Stimulated activated CD4-positive, alpha-beta T cell treated with anti-CD3 and anti-CD28 coated beads, Interleukin-1b, Interleukin-23, amount 100 ng/mL, for 4 hours (primary cell): ENCODE data around the gene PRMT7.

Experiments
- DNase-seq, 2 donors: peaks; one replicate each; pipeline ENCODE4 v3.0.0-alpha.2; 2020; ENCODE audit warnings: low read depth in 2 of 2

PRMT7 gene

DNA sequence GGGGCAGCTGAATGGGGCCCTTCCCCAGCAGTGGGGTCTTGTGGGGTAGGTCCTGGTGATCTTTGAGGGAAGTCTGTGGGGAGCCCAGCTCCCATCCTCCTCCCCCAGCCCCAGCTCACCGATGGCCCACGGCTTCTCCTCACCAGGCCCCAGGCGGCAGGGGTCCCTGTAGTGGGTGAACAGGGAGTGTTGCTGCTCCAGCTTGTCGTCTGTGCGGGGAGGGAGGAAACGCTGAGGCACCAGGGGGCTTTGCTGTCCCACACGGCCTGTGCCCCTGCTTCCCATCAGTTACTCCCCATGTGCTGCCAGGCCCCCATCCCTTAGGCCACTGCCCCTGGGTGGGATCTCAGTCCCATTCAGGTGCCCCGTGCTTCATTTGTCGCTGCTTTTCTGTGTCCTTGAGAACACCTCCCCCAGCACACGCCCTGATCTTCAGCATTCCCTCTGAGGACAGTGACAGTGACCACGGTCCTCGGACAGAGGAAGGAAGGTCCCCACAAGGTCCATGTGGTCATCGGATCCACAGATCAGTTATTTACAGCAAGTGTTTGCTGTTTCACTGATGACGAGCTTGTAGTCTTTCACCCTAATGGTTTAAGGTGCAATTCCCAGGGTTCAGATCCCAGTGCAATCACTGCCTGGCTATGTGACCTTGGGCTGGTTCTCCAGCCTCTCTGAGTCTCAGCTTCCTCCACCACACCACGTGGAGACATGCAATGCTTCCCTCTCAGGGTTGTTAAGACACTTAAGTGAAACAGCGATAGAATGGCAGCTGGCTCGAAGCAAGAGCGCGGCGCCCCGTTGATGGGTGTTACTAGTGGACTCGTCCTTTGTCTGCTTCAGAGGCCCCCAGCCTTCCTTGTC lies 53.1 kb downstream of the PRMT7 start:
- DNase-seq = no peak

DNA sequence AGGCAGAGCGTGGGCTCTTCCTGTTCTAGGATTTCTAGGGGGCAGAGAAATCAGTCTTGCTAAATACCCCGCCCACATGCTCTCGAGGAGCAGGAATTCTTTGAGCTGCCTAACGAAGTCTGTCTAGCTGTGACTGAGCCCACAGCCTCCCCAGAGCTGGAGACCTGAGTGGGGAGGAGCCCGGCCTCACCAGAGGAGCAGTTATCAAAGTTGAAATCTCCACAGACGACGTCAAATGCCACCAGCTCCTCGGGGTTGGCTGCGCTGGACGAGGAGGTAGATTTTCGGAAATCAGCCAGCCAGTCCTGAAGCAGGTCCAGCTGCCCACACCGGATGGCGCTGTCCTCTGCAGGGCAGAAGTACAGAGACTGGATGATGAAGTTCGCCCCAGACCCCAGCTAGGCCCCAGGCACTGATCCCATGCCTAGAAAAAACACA lies 53.8 kb downstream of the PRMT7 start:
- DNase-seq = no peak

DNA sequence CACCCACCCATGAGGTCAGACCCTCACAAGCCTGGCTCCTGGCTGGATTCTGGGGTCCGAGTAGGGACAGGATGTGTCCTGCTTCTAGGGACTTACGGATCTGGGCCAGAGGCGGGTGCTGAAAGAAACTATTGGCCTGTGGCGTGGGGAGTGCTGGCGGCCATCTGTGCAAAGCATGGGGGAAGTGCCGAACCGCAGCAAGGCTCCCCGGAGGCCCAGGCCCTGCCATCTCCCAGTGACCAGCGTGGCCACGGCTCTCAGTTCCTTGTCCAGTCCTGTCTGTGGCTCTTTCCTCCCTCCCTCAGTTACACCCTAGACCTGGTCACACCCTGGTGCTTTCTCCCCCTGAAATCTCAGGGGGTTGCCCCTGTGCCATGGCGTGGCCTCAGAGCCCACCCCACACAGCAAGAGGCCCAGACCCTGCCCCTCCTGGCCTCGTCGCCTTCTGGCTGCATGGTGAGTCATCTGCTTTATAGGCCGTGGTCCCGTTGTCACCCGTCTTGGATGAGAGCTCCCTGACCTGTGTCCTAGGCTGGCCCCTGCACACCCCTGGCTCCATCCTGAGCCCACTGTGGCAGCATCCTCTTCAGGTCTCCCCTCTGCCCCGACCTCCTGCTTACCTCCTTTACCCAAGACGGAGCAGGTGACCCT lies 54.5 kb downstream of the PRMT7 start:
- DNase-seq = no peak

GRCh38 chr16:68366062-68366461 lies 55.2 kb downstream of the PRMT7 start:
- DNase-seq = no peak

DNA sequence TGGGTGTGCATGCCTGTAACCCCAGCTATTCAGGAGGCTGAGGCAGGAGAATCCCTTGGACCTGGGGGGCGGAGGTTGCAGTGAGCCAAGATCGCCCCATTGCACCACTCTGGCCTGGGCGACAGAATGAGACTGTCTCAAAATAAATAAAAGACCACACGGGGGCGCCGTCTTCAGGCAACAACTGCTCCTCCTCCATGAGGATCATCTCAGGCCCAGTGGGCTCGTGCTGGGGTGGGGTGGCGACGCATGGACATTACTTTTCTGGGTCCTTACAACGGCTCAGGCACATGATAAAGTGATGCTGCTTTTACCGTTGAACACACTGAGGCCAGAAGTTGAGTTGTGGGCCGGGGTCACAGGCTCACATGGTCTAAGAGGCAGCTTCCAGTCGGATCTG lies 56.2 kb downstream of the PRMT7 start:
- DNase-seq = peak in 1 of 2 donors; percentile 21

DNA sequence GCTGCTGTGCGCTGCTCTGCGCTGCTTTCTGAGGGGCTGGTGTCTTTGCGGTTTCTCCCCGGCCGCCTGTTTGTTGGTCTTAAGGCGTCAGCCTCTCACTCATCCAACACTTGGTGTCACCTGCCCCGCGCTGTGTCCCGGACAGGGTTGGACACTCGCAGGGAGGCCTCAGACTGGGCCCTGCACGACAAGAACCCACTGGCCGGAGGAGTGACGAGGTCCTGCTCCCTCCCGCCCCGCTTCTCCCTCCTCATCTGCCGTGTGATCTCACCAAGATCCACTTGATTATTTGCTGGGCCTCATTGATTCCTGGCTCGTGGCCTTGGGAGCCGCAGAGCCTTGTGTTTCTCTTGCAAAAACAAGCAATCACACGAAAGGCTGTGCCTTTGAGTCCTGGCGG lies 56.6 kb downstream of the PRMT7 start:
- no peak for DNase-seq

DNA sequence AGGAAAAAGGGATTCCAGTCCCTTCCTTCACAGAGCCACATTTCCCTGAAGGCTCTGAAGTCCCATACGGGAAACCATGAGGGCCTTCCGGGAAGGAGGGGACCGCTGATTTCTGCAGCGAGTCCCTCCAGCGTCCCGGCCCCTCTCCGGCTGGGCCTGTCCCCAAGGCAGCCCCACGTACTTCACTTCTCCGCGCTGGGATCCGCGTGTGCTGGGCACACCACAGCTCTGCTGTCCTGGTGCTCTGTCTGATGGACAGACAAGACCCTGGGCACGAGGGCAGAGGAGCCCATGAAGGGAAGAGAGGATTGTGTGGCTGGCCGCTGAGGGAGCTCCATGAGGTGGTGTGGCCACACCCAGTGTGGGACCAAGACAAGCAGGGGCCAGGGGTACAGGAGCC lies 57.1 kb downstream of the PRMT7 start:
- no peak for DNase-seq

- DNase-seq = no peak
These were observed 57.6 kb downstream of the PRMT7 start for GRCh38 chr16:68368301-68368888.

DNA sequence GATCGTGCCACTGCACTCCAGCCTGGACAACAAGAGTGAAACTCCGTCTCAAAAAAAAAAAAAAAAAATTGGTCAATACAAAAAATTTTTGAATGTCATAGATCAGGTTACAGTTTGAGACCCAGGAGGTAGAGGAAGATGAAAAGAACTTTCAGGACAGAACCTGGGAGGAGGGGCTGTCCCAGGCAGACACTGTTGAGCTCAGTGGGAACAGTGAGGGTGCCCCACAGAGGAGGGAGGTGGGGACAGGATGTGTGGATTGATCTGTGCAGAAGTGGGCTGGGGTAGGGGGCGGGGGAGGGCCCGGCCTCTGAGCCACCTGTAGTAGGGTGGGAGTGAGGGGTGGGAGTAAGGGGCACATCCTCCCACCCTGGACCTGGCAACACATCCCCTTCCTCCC lies 58.3 kb downstream of the PRMT7 start:
- DNase-seq = no peak

GRCh38 chr16:68369697-68370580 lies 59.1 kb downstream of the PRMT7 start:
- no peak for DNase-seq

DNA sequence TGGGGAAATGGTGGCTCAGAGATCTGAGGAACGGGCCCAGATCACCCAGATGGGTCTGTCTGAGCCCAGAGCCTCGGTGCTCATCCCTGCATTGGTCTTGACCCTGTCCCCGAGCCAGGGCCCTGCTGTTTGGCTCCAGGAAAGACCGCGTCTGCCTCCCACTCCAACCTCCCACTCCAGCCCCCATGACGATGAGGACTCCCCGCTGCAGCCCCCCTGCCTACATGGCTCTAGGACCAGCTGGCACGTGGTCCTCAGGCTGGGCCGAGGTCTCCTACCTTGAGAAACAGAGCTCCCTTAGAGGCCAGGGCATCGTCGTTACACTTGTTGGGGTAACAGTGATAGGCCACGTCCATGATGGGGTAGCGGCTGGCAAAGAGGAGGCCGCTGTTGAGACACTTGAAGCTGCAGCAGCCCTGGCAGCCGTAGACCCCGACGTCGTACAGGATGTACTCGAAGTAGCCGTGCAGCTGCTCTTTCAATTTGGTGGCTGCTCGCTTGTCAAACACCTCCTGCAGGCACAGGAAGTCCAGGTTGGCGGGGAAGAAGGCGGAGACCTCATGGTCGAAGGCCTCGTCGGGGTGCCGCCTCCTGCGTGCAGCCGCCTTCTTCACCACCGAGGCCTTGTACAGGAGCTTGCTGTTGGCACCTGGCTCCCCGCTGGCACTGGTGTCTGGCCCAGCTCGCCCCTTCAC lies 59.9 kb downstream of the PRMT7 start:
- DNase-seq = peak in 1 of 2 donors; percentile 13

GRCh38 chr16:68371276-68371651 lies 60.4 kb downstream of the PRMT7 start:
- DNase-seq = no peak

DNA sequence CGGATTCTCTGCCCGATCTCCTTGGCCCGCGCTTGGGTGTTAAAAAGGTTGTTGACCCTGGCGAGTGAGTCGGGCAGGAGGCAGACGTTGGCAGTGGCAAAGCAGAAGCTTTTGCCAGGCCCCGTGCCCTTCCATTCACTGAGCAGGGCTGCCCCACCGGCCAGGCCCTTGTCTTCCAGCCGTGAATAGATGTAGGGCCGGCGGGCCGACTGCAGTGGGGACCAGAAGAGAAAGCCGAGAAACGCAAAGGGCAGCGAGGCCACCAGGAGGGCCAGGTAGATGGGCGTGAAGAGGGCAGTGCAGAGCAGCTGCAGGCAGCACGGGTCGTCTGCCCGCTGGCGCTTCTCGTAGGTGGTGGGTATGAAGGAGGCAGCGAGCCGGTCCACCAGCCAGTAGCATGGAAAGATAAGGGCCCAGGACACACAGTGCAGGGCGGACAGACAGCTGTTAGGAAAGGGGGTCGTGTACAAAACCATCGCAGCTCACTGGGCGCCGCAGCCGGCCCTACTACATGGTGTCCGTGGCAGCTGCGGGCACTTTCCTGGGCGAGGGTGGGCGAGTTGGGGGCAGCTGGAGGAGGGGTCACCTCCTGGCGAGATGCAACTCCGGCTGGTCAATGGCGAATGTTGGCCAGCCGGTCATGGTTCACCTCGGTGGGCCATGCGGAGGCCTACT lies 61.0 kb downstream of the PRMT7 start:
- DNase-seq = no peak

- DNase-seq = no peak
These were observed 61.5 kb downstream of the PRMT7 start for GRCh38 chr16:68372381-68372720.

- no peak for DNase-seq
These were observed 62.0 kb downstream of the PRMT7 start for GRCh38 chr16:68372806-68373205.

DNA sequence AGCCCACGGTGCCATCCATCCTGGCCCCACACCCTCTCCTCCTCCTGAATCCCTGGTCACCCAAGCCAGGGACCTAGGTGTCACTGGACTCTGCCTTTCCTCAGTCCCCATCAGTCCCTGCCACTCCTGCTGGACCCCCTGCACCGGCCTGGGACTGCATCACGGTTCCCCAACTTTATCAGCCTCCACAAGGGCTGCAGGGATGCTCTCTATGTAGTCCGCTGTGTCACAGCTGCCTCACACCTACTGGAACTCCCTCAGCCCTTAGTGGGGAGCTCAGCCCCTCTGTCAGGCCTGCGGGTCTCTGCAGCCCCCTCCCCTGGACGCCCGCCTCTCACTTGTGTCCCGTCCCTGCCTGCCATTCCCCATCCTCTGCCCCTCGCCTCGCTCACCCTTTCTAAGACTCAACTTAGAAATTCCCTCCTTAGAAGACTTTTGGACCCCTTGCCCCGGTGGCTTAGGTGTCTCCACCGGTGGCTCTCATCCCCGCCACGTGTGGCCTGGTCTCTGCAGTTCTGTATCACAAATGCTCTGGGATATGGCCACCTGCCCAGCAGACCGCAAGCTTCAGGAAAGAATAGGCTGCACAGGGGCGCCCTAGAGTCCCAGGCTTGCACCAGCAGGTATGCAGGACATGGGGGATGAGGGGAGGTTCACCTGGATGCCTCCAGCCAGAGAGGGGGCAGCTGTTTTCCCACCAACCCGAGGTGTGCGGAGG lies 62.9 kb downstream of the PRMT7 start:
- no peak for DNase-seq

GRCh38 chr16:68374246-68374805 lies 63.5 kb downstream of the PRMT7 start:
- DNase-seq = no peak

GRCh38 chr16:68374961-68375660 lies 64.3 kb downstream of the PRMT7 start:
- no peak for DNase-seq
